Stimulated activated CD4-positive, alpha-beta T cell treated with anti-CD3 and anti-CD28 coated beads, Interleukin-1b, Interleukin-23, amount 100 ng/mL, for 1 hour (primary cell): ENCODE results near the gene SCUBE3.

Experiments used
- DNase-seq, 2 donors: peaks; one replicate each; pipeline ENCODE4 v3.0.0-alpha.2; 2020; ENCODE audit warnings: low read depth in 2 of 2

SCUBE3 gene

DNA sequence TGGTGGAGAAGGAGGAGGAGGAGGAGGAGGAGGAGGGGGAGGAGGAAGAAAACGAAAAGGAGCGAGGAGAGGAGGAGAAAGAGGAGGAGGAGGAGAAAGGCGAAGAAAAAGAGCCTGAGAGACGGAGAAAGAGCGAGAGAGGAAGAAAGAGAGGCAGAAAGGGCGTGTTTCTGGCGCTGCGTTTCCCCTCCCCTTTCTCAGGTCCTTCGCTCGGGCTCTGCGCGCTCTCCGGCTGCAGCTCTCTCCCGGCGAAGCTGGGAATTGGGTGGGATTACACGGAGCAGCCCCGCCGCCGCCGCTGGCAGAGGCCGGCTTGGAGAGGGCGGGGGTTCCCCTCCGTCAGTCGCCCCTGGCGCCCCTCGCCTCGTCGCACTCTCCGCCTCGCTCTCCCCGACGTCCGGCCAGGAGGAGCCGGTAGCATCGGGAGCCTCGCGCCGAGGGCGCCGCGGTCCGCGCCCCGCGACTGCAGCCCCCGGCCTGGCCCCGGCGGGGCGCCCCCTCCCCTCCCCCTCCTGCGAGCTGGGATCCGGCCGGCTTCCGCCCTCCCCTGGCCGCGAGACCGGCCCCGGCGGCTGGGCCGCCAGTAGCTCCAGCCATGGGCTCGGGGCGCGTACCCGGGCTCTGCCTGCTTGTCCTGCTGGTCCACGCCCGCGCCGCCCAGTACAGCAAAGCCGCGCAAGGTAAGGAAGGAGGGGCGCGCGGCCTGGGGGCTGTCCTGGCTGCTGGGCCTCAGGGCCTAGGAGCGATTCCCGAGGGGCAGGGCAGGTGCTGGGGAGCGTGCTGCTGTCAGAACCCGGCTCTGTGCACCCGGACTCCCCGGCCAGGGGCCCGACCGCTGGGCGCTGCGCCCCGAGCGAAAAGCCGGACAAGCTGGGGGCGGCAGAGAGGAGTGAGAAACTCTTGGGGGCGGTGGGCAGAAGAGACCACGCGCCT is at the start of gene SCUBE3:
Gene SCUBE3 (plus strand): TSS at position 133 of the 933 bp plus-strand sequence. CDS start 463 bp downstream, at position 596.
- no peak for DNase-seq

GRCh38 chr6:35164277-35164676 is 49.5 kb upstream of the SCUBE3 start:
- DNase-seq, result no peak

GRCh38 chr6:35164868-35165267 is 48.9 kb upstream of the SCUBE3 start:
- DNase-seq, result no peak

GRCh38 chr6:35165630-35166071 is 48.1 kb upstream of the SCUBE3 start:
- no peak for DNase-seq

- no peak for DNase-seq
Measured at GRCh38 chr6:35166116-35166515, 47.6 kb upstream of the SCUBE3 start.

DNA sequence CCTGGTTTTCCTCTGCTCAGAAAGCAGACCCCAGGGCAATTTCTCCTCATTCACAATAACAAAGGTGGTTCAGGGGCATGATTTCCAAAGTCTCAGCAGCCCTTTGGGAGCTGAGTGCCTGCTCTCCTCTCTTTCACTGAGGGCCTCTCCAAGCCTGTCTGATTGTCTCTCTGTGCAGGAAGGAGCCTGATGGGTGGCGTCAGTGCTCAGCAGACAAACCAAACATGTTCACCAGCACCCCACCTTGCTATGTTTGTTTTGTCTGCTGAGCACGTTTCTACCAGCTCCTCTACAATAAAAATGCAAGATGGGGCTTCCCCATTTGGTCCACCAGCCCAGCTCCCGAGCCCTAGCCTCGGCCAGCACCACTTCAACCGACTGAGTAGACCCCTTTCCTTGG is 47.2 kb upstream of the SCUBE3 start:
- no peak for DNase-seq

DNA sequence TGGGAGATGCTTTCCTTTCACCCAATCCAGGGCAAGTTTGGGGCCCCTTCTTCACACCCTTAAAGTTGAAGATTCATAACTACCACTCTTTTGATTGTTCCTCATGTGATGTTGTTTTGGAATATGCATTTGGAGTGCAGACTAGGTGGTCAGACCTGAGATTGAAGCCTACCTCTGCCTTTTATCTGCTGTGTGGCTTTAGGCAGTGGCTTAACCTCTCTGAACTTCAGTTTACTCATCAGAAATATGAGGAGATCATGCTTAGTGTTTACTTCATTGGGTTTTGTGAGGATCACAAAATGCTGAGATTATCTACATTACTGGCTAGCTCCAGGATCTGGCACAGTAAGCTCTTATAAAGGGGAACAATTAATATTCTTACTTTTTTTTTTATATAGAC is 46.3 kb upstream of the SCUBE3 start:
- no peak for DNase-seq

DNA sequence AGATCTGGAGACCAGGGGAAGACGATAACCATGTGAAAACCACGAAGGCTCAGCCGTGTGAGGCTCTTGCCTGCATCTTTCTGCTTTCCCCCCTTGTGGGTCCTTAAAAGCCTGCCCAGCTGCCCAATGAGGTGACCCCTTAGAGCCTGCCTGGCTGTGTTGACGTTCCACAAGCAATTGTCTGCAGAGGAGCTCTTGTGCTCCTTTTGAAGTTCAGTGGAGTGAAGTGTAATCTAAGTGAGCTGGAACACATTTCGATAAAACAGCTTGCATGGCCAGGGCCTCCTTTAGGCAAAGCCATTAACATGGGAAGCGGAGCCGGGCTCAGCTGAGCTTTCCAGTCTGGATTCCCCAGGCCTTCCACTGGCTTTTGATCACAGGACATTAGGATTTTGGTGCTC is 45.3 kb upstream of the SCUBE3 start:
- DNase-seq, result no peak

DNA sequence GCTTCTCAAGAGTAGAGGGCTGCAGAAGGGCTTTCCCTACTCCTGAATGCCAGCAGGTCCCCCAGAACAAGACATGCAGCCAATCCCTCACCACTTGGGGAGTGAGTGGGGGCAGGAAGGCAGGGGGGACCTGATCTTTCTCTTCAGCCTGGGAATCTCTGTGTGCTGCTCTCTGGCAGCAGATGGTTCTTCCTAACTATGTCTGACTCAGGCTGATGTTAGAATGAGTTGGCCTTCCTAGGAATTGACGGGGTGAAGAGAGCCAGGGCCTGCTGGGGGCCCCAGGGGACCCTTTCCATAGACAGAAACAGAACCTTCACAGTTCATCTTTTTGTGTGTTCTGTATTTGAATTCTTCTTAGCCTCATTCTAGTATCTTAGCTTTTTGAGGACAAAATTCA is 43.6 kb upstream of the SCUBE3 start:
- DNase-seq, result no peak

- DNase-seq, result no peak
Measured at GRCh38 chr6:35170891-35171290, 42.9 kb upstream of the SCUBE3 start.

DNA sequence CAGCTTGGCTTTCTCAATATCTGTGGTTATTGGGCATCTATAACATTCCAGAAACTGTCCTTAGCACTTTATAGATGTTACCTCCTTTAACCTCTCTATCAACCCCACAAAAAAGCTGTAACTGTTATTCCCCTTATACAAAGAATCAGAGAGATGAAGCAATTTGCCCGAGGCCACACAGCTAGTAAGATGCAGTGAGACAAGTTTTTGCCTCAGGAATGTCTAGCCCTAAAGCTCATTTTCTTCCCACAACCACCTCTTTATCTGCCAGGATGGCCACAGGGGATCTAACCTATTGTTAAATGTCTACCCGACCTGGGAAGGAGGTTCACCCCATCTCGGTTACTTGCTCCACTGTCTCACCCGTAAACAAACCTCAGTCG is 40.7 kb upstream of the SCUBE3 start:
- DNase-seq, result no peak

DNA sequence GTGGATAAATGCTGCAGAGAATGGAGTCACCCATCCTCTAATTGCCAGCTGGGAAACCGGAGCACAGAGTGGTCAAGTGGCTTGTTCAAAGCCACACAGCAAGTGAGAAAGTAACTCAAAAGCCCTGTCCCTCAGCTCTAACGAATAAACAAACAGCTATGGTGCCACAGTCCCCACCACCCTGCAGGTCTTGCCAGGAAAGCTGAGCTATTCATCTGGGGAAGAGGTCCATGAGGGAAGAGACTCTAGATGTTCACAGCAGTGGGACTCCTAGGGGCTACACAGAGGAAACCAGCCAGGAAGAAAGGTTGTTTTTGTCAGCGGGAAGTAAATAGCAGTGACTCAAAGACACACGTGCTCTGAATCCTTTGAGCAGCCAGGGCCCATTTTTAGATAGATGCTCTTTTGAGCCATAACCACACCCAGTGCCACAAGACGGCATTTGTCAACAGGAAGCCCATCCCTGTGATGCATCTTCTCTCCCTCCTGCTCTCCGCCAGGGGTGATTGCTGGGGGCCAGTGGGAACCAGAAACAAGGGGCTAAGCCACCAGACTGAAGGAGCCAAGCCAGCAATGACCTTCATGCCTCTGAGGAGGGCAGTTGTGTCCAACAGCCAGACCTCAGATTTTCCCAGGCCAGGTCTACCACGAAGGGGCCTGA is 40.2 kb upstream of the SCUBE3 start:
- no peak for DNase-seq

DNA sequence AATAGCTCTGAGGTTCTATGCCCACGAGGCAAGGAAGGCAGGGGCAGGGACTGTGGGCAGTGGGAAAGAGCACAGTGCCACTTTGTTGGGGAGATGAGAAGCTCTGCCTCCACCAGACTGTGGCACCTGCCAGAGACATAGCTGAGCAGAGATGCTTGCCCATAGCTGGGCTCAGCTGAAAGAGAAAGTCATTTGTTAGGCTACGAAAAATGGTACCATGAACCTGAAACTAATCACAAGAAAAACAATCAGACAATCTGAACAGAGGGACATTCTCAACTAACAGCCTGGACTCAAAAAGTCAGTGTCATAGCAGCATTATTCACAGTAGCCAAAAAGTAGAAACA is 39.7 kb upstream of the SCUBE3 start:
- no peak for DNase-seq

DNA sequence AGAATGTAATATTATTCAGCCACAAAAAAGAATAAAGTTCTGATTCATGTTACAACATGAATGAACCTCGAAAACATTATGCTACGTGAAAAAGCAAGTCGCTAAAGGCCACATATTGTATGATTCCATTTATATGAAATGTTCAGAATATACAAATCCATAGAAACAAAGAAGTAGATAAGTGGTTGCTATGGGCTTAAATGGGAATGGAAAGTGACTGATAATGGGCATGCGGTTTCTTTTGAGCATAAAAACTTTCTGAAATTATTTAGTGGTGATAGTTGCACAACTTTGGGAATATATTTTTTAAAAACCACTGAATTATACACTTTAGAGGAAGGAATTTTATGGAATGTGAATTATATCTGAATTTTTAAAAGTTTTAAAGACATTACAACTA is 39.3 kb upstream of the SCUBE3 start:
- DNase-seq, result no peak

- DNase-seq, result no peak
Measured at GRCh38 chr6:35176301-35177024, 37.3 kb upstream of the SCUBE3 start.

- DNase-seq, result no peak
Measured at GRCh38 chr6:35177157-35177556, 36.6 kb upstream of the SCUBE3 start.

DNA sequence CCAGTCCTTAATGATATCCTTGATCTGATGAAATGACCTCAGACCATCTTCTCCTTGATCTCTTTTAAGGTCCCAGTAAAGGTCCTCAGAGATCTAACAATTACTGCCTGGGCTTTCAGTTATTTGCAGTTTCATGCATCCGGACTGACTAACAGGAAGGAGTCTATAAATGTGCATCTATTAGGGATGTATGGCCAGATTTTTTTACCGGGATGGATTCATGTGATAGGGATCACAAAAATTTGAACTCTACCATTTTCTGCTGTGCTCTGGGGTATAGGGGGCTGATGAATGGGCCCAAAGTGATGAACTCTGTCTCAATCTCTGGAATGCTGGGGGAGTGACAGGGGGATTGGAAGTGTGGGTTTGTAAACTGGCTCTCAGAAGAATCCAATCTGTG is 36.2 kb upstream of the SCUBE3 start:
- no peak for DNase-seq

DNA sequence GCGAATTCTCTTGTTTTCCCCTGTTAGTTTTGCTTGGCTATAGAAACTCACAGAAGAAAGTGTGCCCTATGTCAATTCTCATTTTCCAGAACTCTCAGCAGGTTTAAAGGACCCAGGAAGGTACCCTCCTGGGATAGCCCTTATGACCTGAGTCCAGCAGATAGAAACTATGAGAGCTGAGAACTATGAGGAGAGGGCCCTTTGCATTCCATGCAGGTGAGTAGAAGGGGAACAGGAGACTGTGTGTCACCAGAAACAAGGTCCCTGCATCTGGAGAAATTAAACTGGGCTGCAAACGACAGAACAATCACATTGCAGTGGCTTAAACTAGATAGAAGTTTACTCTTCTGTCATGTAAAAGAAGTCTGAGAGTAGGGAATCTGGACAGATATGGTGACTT is 35.7 kb upstream of the SCUBE3 start:
- no peak for DNase-seq

- DNase-seq, result no peak
Measured at GRCh38 chr6:35178932-35179832, 34.6 kb upstream of the SCUBE3 start.

- no peak for DNase-seq
Measured at GRCh38 chr6:35179901-35180535, 33.7 kb upstream of the SCUBE3 start.

DNA sequence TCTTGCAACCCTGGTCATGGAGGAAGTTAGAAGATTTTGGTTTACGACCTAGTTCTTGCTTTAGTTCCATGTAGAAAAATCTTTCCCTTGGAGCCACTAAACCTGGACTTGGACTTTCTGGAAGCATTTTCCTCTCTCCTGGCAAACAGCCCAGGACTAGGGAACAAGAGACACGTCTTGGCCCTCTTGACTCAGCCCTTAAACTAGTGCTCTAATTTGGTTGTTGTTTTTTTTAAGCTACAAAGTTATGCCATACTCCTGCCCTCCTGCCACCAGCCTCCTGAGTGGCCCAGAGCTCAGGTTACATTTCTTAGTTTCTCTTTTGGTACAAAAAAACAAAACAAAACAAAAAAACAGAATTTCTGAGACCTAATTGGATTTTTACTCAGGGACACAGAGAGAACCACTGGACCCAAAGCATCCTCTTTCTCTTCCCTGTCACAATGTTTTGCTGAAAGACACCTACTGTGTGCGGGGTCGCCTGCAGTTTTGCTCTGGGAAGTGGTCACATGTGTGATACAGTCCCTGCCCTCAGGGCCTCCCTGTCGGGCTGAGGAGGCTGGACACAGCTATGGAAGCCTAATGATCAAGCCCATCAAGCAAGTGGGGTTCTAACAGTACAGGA is 32.3 kb upstream of the SCUBE3 start:
- no peak for DNase-seq
